ENCODE measurements around the gene HRH1.

GRCh38 chr3:11168881-11169805 is 14.8 kb downstream of the HRH1 start:
- TF ChIP-seq, protein P1, sequence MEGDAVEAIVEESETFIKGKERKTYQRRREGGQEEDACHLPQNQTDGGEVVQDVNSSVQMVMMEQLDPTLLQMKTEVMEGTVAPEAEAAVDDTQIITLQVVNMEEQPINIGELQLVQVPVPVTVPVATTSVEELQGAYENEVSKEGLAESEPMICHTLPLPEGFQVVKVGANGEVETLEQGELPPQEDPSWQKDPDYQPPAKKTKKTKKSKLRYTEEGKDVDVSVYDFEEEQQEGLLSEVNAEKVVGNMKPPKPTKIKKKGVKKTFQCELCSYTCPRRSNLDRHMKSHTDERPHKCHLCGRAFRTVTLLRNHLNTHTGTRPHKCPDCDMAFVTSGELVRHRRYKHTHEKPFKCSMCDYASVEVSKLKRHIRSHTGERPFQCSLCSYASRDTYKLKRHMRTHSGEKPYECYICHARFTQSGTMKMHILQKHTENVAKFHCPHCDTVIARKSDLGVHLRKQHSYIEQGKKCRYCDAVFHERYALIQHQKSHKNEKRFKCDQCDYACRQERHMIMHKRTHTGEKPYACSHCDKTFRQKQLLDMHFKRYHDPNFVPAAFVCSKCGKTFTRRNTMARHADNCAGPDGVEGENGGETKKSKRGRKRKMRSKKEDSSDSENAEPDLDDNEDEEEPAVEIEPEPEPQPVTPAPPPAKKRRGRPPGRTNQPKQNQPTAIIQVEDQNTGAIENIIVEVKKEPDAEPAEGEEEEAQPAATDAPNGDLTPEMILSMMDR (IDR thresholded peaks at IDR 0.05; ENCODE audit: extremely low read depth in 1 of 2, insufficient read depth in 1 of 2, low read depth in 1 of 2, low read length in 2 of 2) = no peak
- TF ChIP-seq POLR2AphosphoS5 (IDR thresholded peaks at IDR 0.05; ENCODE audit: insufficient read depth, low read depth, low read length) (no peak), POLR2A (IDR thresholded peaks at IDR 0.05; ENCODE audit: low read depth, low read length) (no peak)
